CD4-positive, alpha-beta T cell treated with Interleukin-17A for 1 hour (primary cell): Measurements from ENCODE around the gene RNPS1.
"Not testable (repeated sequence)": the region's sequence is repeated elsewhere in the genome, so short reads cannot be mapped to it uniquely, and the experiment has no call there.

ENCODE experiments used
- DNase-seq: peaks from one replicate; pipeline ENCODE4 v3.0.0-alpha.2; 2020

RNPS1 gene

GRCh38 chr16:2282262-2282661, 14.3 kb upstream of the RNPS1 start:
- DNase-seq, result no peak

DNA sequence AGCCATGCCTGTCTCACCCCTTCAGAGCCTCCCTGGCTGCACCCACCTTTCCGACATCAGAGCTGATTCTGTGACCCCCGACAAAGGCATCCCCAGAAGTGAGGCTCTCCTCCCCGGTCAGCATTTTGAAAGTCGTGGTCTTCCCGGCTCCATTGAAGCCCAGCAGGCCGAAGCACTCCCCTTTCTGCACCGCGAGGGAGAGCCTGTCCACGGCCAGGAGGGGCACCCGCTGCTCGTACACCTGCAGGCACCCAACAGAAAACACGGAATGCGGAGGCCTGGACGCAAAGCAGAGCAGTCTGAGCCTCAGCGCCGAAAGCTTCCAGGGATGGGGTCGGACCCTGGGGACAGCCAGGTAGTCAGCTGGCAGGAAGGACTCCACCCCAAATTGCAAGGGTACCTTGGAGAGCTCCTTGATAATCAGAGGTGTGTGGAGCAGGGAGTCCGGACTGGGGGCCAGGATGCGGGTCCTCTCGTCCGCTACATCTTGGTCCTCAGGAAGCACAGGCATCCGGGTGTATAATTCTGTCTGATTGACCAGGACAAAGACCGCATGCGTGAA, 13.1 kb upstream of the RNPS1 start:
- DNase-seq, result no peak

DNA sequence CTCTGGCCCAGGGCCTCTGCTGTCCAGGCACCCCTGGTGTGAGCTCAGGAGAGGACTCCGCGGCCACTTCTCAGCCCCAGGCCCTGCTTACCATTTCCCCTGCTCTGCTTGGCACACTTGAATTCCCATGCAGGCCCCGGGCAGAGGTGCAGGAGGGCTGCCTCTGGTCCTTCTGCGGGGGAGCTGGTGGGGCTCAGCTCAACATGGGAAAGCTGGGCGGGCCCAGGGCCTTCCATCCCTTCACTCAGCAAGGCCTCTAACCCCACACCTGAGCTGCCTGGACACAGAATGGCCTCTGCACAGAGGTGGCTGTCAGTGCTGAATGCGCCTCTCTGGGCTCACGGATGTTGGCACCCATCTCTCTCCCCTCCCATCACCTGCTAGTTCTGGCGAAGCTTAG, 12.5 kb upstream of the RNPS1 start:
- no peak for DNase-seq

DNA sequence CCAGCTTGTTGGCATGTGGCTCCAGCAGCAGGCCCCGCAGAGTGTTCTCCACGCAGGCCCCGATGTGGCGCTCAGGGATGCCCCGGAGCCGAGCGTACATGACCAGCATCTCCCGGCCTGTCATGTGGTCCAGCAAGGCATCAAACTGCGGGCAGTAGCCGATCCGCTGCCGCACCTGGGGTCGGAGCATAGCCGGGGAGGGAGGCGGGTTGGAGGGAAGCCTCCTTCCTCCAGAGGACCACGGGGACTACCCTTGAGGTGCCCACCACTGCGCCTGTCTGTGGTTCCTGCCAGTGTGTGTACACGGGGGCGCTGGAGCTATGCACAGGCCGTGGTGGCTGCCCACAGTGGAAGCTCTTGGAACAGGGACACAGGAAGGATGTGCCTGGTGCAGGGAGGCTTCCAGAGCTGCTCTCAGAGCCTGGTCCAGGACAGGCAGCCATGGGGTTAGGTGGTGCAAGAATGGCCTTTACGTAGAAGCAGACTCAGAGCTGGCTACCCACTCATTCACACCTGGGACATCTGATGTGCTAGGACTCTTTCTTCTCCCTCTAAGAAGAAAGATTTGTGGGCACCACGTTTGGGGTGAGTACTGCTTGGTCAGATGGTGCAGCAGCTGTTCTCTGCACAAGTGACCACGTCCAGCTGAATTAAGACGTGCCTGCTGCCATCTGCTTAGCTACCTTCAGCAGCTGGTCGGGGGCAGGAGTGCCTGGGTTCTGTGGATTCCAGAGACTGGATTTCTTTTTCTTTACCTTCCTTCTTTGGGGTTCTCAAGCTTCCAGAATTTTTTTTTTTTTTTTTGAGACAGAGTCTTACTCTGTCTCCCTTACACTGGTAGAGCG, 11.3 kb upstream of the RNPS1 start:
- no peak for DNase-seq

GRCh38 chr16:2278272-2278608, 10.3 kb upstream of the RNPS1 start:
- DNase-seq, result no peak

DNA sequence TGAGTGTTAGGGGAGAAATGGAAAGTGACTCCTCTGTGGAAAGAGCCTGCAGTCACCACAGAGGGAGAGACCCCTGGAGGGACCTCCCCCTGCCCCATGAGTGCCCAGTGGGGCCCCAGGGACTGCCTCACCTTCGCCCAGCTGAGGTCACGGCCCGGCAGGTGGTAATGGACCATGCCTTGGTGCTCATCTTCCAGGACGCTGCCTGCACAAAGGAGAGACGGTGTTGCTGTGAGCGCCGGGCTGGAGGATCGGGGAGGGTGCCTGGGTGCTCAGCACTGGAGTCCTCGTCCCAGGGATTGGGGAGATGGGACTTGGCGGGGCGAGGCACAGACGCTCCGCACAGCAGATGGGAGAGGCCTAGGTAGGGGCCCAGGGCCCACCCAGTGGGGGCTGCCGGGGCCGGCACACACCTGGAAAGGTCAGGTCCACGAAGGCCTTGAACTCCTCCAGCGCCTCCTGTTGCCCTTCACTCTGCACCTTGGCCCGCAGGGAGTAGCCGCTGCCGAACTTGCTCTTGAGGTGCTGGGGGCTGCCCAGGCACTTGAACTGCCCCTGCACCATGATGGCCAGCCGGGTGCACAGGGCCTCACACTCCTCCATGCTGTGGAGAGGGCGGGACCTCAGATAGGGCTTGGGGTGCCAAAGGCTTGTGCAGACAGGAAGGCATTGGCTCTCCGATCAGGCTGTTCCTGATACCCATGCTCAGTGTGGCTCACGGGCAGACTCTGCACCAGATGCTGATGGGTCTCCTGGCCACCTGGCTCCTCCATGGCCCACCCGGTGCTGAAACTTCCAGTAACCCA, 9.7 kb upstream of the RNPS1 start:
- DNase-seq, result no peak

- no peak for DNase-seq
Observed at GRCh38 chr16:2276368-2277195, 8.7 kb upstream of the RNPS1 start.

DNA sequence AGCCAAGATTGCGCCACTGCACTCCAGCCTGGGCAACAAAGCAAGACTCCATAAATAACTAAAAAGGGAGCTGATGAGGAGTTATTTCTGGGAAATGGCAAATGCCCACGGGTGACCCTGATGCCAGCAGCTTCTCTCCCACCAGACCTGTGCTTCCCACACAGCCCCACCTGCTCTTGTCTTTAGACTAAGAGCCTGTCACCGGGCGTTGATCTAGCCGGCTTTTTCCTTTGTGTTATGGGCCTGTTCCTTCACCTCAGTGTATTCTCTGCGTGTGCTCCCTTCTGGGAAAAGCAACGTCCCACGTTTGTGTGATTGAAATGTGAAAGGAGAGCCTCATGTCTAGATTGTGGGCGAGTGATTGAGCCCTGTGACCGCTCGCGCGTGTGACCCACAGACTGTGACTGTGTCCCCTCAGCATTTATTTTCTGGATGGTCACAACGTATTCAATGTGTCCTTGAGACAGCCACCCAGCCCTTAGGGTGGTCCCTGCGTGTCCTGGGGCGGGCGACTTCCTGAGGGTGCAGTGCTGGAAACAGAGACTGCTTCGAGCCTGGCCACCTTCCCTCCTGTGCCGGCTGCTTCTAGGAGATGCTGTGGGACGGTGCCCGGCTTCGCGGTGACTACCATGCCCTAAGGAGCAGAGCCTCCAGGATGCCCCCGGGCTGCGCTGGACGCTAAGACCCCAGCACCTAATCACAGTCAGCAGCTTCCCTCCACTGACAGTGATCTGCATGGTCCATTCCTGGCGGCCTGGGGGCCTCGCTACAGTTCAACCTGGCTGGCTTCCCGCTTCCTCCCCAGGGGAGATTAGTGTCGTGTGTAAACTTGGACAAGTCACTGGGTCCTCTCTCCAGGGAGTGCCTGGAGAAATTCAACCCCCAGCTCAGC, 7.8 kb upstream of the RNPS1 start:
- no peak for DNase-seq

DNA sequence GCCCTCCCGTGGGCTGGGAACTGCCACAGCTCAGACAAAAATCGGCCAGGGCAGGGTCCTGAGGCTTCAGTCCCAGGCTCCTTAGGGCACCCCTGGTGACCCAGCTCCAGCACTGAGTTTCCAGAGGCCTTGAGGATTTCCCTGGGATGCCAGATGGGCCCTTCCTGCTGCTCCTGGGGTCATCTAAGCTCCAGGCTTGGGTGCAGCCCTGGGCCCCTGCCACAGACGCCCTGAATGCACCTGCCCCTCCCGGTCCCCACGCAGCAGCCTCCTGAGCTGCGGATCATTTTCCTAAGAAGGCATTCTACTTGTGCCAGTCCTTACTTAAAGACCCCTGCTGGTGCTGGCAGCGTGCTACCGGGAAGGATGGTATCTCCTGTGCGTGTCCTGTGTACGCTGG, 6.0 kb upstream of the RNPS1 start:
- DNase-seq, result no peak

- no peak for DNase-seq
Observed at GRCh38 chr16:2273484-2273883, 5.6 kb upstream of the RNPS1 start.

DNA sequence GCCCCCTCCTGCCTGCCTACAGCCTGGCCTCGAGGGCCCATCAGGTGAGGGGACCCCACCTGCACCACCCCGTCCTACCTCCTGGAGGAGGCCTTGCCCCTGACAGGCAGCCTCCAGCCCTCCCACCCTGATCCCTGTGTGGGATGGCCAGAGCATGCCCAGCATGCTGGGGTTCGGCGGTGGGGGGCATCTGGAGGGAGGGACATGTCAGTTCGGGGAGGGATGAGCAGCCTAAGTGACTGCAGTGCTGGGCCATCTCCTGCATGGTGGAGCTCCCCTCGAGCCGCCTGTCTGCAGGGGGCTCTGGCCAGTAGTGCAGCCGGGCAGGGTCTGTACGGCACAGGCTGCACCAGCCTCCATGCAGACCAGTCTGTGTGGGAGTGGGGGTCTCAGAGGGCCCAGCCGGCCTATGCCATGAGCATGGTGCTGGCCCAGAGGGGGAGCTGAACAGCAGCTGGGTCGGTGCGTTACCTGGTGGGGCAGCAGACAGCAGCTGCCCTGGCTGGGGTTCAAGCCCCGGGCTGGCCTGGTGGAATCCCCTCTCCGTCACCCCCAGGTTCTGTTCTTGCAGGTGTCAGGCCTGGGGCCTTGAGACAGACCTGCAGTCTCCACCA, 4.0 kb upstream of the RNPS1 start:
- no peak for DNase-seq

GRCh38 chr16:2270588-2271470, 2.9 kb upstream of the RNPS1 start:
- DNase-seq, result no peak

- DNase-seq, result no peak
Observed at GRCh38 chr16:2270070-2270462, 2.1 kb upstream of the RNPS1 start.

DNA sequence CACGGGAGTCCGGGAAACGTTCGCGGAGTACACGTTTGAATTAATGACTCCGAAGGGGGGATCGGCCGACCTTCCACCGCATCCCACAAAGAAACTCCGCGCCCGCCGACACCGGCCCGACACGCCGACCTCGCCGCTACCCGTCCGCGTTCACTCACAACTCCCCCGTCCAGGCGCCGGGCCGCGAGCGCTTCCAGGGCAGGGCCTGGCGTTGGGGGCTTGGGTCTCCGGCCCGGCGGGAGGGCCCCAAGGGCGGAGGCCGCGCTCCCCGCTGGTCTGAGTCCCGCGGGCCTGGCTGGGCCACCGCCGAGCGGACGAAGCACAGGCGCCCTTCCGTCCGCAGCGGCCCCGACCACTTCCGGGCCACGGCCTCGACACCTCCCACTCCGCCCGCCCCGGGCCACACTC, 417 bp downstream of the RNPS1 start:
- not testable (repeated sequence) for DNase-seq

- DNase-seq, result peak; percentile 42
Observed at GRCh38 chr16:2266887-2267286, 1.0 kb downstream of the RNPS1 start.

- DNase-seq, result not testable (repeated sequence)
Observed at GRCh38 chr16:2263026-2263425, 4.9 kb downstream of the RNPS1 start.

GRCh38 chr16:2260250-2260649, 7.7 kb downstream of the RNPS1 start:
- DNase-seq, result no peak

DNA sequence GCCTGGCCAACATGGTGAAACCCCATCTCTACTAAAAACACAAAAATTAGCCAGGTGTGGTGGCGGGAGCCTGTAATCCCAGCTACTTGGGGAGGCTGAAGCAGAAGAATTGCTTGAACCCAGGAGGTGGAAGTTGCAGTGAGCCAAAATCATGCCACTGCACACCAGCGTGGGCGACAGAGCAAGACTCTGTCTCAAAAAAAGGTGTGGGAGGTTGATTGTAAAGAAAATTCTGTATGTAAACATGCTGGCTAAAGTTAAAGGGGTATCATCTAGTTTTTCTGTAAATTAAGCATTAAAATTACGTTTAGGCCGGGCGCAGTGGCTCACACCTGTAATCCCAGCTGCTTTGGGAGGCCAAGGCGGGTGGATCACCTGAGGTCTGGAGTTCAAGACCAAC, 9.4 kb downstream of the RNPS1 start:
- DNase-seq, result not testable (repeated sequence)

GRCh38 chr16:2257726-2258125, 10.2 kb downstream of the RNPS1 start:
- no peak for DNase-seq

DNA sequence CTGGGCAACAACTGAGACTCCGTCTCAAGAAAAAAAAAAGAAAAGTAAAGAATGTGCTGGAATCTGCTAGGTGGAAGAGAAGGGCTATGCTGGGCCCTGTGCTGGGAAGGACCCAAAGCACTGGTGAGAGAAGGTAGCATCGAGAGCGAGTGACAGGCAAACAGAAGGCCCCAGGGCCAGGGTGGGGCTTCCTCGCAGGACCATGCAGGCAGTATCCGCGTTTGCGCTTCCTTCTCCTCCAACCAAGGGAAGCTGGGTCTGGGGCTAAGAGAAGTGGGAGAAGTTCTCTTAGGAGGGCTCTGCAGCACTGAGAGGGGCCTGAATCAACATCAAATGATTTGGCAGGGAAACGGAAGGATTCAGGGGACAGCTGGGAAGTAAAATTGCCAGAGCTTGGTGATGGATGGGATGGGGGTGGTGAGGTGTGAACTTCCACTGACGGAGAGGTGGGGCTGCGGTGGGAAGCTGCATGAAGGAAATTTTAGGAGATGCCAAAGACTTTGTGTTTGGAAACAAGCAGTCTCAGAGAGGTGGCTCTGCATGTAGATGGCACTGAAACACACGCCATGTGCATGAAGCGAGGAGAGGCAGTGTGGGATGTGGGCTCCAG, 11.3 kb downstream of the RNPS1 start:
- no peak for DNase-seq
